Hepatocyte (in vitro differentiated cells): ENCODE results near the gene LAMP2. TPM values are rescaled to one million over a fixed set of nuclear protein-coding genes. Genes with fewer than 3 reads are reported as not detected.

Source experiments
- DNase-seq: peaks from one replicate; pipeline ENCODE4 v3.0.0-alpha.2; 2016; ENCODE audit warnings: low spot score
- H2AFZ ChIP-seq: fragments of 200-600 bp; sonication (generic); 2 replicates; pipeline ENCODE4 v1.6.0; 2016; ENCODE audit warnings: antibody characterized with exemption, mild to moderate bottlenecking
- H3K27ac ChIP-seq: fragments of 200-600 bp; sonication (generic); 2 replicates; pipeline ENCODE4 v1.5.1; 2016; ENCODE audit warnings: mild to moderate bottlenecking
- H3K27me3 ChIP-seq: fragments of 200-600 bp; sonication (generic); 2 replicates; pipeline ENCODE4 v1.6.1; 2016
- H3K36me3 ChIP-seq: fragments of 200-600 bp; sonication (generic); replicated peaks from 2 replicates; pipeline ENCODE4 v1.5.1; 2016; ENCODE audit warnings: low read depth; ENCODE audit not compliant: insufficient read depth
- H3K4me1 ChIP-seq: fragments of 200-600 bp; sonication (generic); 2 replicates; pipeline ENCODE4 v1.5.1; 2016; ENCODE audit warnings: mild to moderate bottlenecking, moderate library complexity; ENCODE audit not compliant: insufficient read depth
- H3K4me2 ChIP-seq: fragments of 200-600 bp; sonication (generic); 2 replicates; pipeline ENCODE4 v1.6.0; 2016
- H3K4me3 ChIP-seq: fragments of 200-600 bp; sonication (generic); 2 replicates; pipeline ENCODE4 v1.5.1; 2016; ENCODE audit warnings: mild to moderate bottlenecking
- H3K79me2 ChIP-seq: fragments of 200-600 bp; sonication (generic); 2 replicates; pipeline ENCODE4 v1.6.0; 2017; ENCODE audit warnings: mild to moderate bottlenecking
- H3K9me2 ChIP-seq: fragments of 200-600 bp; sonication (generic); replicated peaks from 2 replicates; pipeline ENCODE4 v1.6.0; 2017; ENCODE audit warnings: mild to moderate bottlenecking; ENCODE audit not compliant: insufficient read depth
- H3K9me3 ChIP-seq: fragments of 200-600 bp; sonication (generic); 2 replicates; pipeline ENCODE4 v1.5.1; 2016; ENCODE audit warnings: low read depth, mild to moderate bottlenecking
- H4K20me1 ChIP-seq: fragments of 200-600 bp; sonication (generic); 2 replicates; pipeline ENCODE4 v1.6.0; 2016; ENCODE audit warnings: mild to moderate bottlenecking; ENCODE audit not compliant: insufficient read depth, poor library complexity, severe bottlenecking
- EZH2 ChIP-seq: fragments of 200-600 bp; sonication (generic); IDR thresholded peaks from 2 replicates; pipeline ENCODE4 v1.6.1; 2016; ENCODE audit warnings: antibody characterized with exemption, mild to moderate bottlenecking, borderline replicate concordance
- EZH2phosphoT487 ChIP-seq: fragments of 200-600 bp; sonication (generic); IDR thresholded peaks from one replicate; pipeline ENCODE4 v1.6.1; 2018; ENCODE audit warnings: antibody characterized with exemption, mild to moderate bottlenecking, low read depth, moderate library complexity; ENCODE audit not compliant: unreplicated experiment, severe bottlenecking
- WGBS: methylation state at CpG from one replicate; pipeline ENCODE4 v1.1.6; 2016; ENCODE audit warnings: low lambda C conversion rate; ENCODE audit errors: missing lambda C conversion rate; 5-methylcytosine and 5-hydroxymethylcytosine counted together
- polyA plus RNA-seq: library from polyadenylated mRNA; unstranded; fragments of >200 nt; fragmentation: Nextera tagmentation; extraction: Ambion mirVana; gene quantifications from 2 replicates; pipeline ENCODE4 v1.2.1, GENCODE V29; 2016
- total RNA-seq: library from RNA; depleted of rRNA; stranded (reverse); fragments of >200 nt; gene quantifications from 2 replicates; pipeline ENCODE4 v1.2.3, GENCODE V29; 2014
- TF ChIP-seq, protein P1 (sequence below): fragments of 200-600 bp; sonication (generic); IDR thresholded peaks from 2 replicates; pipeline ENCODE4 v1.5.1; 2016; ENCODE audit warnings: antibody characterized with exemption, mild to moderate bottlenecking; ENCODE audit not compliant: poor library complexity

LAMP2 gene
- total and polyA plus RNA-seq, 2 experiments from 2014 or later, result 175 to 228 TPM

DNA sequence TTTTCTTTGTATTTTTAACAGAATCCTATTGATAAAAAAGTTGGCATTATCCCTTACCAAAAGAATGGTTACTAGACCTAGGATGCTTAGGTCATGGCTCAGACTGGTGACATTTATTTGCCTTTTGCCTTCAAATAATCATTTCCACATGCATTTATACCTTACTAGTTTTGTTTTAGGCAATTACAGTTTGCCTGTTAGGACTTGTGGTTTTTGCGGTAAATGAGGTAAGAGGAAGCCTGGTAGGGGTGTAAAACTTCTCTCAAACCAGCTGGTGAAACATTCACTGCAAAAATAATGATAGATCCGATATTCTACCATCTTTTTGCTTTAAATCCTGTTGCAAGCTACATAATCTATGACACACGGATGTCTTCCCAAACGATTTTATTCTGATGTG lies 12.1 kb downstream of the LAMP2 start:
- peaks cover 3% of the 10 kb centered on the region for H3K4me1 ChIP-seq
- H3K4me3 ChIP-seq, result no peak overlapping the region
- peaks cover 31% of the 10 kb centered on the region for H3K79me2 ChIP-seq
- H3K27ac ChIP-seq, result peak overlapping the region; percentile 28
- H4K20me1 ChIP-seq, result peaks cover 10% of the 10 kb centered on the region
- H3K27me3 ChIP-seq, result no peaks in the 10 kb centered on the region
- WGBS, result 66% methylated on average over 4 of the region's 4 CpGs
- peak overlapping the region; percentile 30 for H3K4me2 ChIP-seq
- no peak for DNase-seq
- no peaks in the 10 kb centered on the region for H3K36me3 ChIP-seq
- H2AFZ ChIP-seq, result no peak overlapping the region
- no peaks in the 10 kb centered on the region for H3K9me3 ChIP-seq
- TF ChIP-seq EZH2, result no peak
- TF ChIP-seq EZH2phosphoT487, result no peak
- TF ChIP-seq, protein P1, sequence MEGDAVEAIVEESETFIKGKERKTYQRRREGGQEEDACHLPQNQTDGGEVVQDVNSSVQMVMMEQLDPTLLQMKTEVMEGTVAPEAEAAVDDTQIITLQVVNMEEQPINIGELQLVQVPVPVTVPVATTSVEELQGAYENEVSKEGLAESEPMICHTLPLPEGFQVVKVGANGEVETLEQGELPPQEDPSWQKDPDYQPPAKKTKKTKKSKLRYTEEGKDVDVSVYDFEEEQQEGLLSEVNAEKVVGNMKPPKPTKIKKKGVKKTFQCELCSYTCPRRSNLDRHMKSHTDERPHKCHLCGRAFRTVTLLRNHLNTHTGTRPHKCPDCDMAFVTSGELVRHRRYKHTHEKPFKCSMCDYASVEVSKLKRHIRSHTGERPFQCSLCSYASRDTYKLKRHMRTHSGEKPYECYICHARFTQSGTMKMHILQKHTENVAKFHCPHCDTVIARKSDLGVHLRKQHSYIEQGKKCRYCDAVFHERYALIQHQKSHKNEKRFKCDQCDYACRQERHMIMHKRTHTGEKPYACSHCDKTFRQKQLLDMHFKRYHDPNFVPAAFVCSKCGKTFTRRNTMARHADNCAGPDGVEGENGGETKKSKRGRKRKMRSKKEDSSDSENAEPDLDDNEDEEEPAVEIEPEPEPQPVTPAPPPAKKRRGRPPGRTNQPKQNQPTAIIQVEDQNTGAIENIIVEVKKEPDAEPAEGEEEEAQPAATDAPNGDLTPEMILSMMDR, result no peak
- no peaks in the 10 kb centered on the region for H3K9me2 ChIP-seq

DNA sequence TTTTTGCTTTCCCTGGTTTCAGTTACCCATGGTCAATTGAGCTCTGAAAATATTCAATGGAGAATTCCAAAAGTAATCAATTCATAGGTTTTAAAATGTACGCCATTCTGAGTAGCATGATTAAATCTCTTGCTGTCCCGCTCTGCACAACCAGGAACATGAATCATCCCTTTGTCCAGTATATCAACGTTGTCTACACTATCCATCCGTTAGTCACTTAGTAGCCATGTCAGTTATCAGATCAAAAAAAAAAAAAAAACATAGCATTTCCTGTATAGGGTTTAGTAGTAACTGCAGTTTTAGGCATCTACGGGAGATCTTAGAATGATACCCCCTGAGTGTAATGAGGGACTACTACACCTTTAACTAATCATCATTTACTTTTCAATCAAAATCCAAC lies 15.1 kb downstream of the LAMP2 start:
- TF ChIP-seq, protein P1, result no peak
- no peak overlapping the region for H3K27ac ChIP-seq
- H3K4me3 ChIP-seq, result no peak overlapping the region
- no peaks in the 10 kb centered on the region for H3K27me3 ChIP-seq
- no peak overlapping the region for H3K4me2 ChIP-seq
- H2AFZ ChIP-seq, result no peak overlapping the region
- no peaks in the 10 kb centered on the region for H3K36me3 ChIP-seq
- no peak for DNase-seq
- H3K4me1 ChIP-seq, result peaks cover 3% of the 10 kb centered on the region
- no peaks in the 10 kb centered on the region for H3K9me3 ChIP-seq
- WGBS, result 91% methylated on average over 5 of the region's 5 CpGs
- H3K79me2 ChIP-seq, result peaks cover 3% of the 10 kb centered on the region
- no peaks in the 10 kb centered on the region for H3K9me2 ChIP-seq
- H4K20me1 ChIP-seq, result peaks cover 3% of the 10 kb centered on the region

DNA sequence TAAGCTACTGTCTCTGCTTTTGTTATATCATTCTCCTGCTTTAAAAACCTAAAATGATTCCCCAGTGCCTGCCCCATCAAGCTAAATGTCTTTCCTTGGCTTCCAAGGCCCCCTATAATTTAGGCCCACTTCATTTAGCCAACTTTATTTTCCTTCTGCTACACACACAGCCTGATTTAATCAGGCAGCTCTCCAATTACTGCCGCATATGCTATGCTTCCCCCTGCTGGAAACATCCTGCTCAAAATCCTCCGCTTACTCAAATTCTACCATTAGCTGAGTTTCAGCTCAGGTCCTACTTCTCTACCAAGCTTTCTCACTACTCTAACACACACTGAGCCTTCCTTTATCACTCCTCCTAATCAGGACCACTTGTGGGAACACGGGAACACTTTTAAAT lies 17.0 kb downstream of the LAMP2 start:
- no peak overlapping the region for H3K27ac ChIP-seq

More for the DNA sequence above, 17.0 kb downstream of the LAMP2 start:
- Histone ChIP-seq H3K4me2 (no peak overlapping the region), H3K4me1 (no peaks in the 10 kb centered on the region), H3K27me3 (no peaks in the 10 kb centered on the region), H3K4me3 (no peak overlapping the region), H3K9me2 (no peaks in the 10 kb centered on the region), H3K79me2 (no peaks in the 10 kb centered on the region), H4K20me1 (peaks cover 3% of the 10 kb centered on the region), H2AFZ (no peak overlapping the region), H3K9me3 (no peaks in the 10 kb centered on the region), H3K36me3 (no peaks in the 10 kb centered on the region)
- TF ChIP-seq, protein P1, result peak; percentile 37
- no peak for TF ChIP-seq EZH2phosphoT487
- peak; percentile 32 for DNase-seq
- WGBS, result 59% methylated on average over 3 of the region's 3 CpGs
